Endothelial cell of umbilical vein (primary cell): ENCODE measurements around the gene BABAM2. TPM values are rescaled to one million over a fixed set of nuclear protein-coding genes. Genes with fewer than 3 reads are reported as not detected.
"Not testable (repeated sequence)": the region's sequence is repeated elsewhere in the genome, so short reads cannot be mapped to it uniquely, and the experiment has no call there.

ENCODE experiments used
- BruUV-seq: library from RNA; stranded (reverse); fragments of 400-500 nt; replicated peaks from 2 replicates; lab custom pipeline; 2021; lab: Mats Ljungman, UMichigan
- CTCF ChIA-PET: fragments of 300-600, 350-600 bp; sonication (Branson Sonifier 250); formaldehyde crosslinking; loops from one replicate; lab custom pipeline; 2021; ENCODE audit warnings: antibody characterized with exemption, inconsistent platforms; lab: Charles Lee
- POLR2A ChIA-PET: fragments of 300-600, 350-600 bp; sonication (Branson Sonifier 250); formaldehyde crosslinking; loops from one replicate; lab custom pipeline; 2021; ENCODE audit warnings: antibody characterized with exemption, inconsistent platforms; lab: Charles Lee
- DNase-seq: peaks from one replicate; pipeline ENCODE4 v3.0.0-alpha.2; 2011; ENCODE audit warnings: low read depth, low spot score
- FAIRE-seq: peaks from 2 replicates; lab custom pipeline; 2011; peaks lifted over from hg19 to GRCh38; lab: Jason Lieb, UNC
- H2AFZ ChIP-seq: 2 replicates; pipeline ENCODE4 v1.6.0; 2012; ENCODE audit warnings: low read depth, low read length, control low read depth, inconsistent platforms
- H3K27ac ChIP-seq: 2 replicates; pipeline ENCODE4 v1.5.1; 2011; ENCODE audit warnings: low read depth, mild to moderate bottlenecking, control low read depth, low read length, moderate library complexity; ENCODE audit not compliant: insufficient read depth
- H3K27me3 ChIP-seq, 2 experiments: 2 replicates each; pipeline versions ENCODE4 v1.6.0 to v1.6.1; 2011; ENCODE audit warnings: low read length in 2 of 2, mixed read lengths in 1 of 2; ENCODE audit not compliant: control insufficient read depth in 2 of 2, insufficient read depth in 2 of 2
- H3K36me3 ChIP-seq, 2 experiments: 2 replicates in 1 of 2; 3 replicates in 1 of 2; pipeline ENCODE4 v1.5.1; 2011; ENCODE audit warnings: low read length in 2 of 2, mild to moderate bottlenecking in 1 of 2, moderate library complexity in 1 of 2; ENCODE audit not compliant: control insufficient read depth in 2 of 2, insufficient read depth in 2 of 2; ENCODE audit errors: extremely low read depth in 1 of 2
- H3K4me1 ChIP-seq: 3 replicates; pipeline ENCODE4 v1.5.1; 2011; ENCODE audit warnings: mild to moderate bottlenecking, low read length; ENCODE audit not compliant: control insufficient read depth, insufficient read depth; ENCODE audit errors: extremely low read depth
- H3K4me2 ChIP-seq: 2 replicates; pipeline ENCODE4 v1.6.1; 2011; ENCODE audit warnings: low read length, control low read depth, mixed read lengths; ENCODE audit not compliant: insufficient read depth
- H3K4me3 ChIP-seq, 3 experiments: fragments of 200-600 bp in 1 of 3; sonication (generic), shearing (Covaris generic) in 1 of 3; replicated peaks in 1 of 3; 2 replicates each; pipeline ENCODE4 v1.5.1; 2011 to 2016; ENCODE audit warnings: control low read depth in 3 of 3, low read length in 3 of 3, mild to moderate bottlenecking in 2 of 3, inconsistent platforms in 1 of 3, low read depth in 1 of 3, moderate library complexity in 1 of 3; ENCODE audit not compliant: insufficient read depth in 1 of 3
- H3K79me2 ChIP-seq: 2 replicates; pipeline ENCODE4 v1.6.0; 2012; ENCODE audit warnings: low read length, inconsistent platforms; ENCODE audit not compliant: control insufficient read depth, insufficient read depth
- H3K9ac ChIP-seq: replicated peaks from 2 replicates; pipeline ENCODE3; 2011; ENCODE audit warnings: low read length, control low read depth; ENCODE audit not compliant: insufficient read depth; ENCODE audit errors: extremely low read depth
- H3K9me1 ChIP-seq: replicated peaks from 3 replicates; pipeline ENCODE4 v1.6.0; 2011; ENCODE audit warnings: mild to moderate bottlenecking, low read length; ENCODE audit not compliant: control insufficient read depth, insufficient read depth; ENCODE audit errors: extremely low read depth
- H3K9me3 ChIP-seq: replicated peaks from 2 replicates; pipeline ENCODE4 v1.5.1; 2012; ENCODE audit warnings: low read length, inconsistent platforms; ENCODE audit not compliant: control insufficient read depth, insufficient read depth
- H4K20me1 ChIP-seq: replicated peaks from 2 replicates; pipeline ENCODE3; 2011; ENCODE audit warnings: mild to moderate bottlenecking, low read length; ENCODE audit not compliant: control insufficient read depth, insufficient read depth; ENCODE audit errors: extremely low read depth
- FOS ChIP-seq: IDR thresholded peaks from 2 replicates; pipeline ENCODE4 v1.6.1; 2011; ENCODE audit warnings: mild to moderate bottlenecking, low read length, moderate library complexity, borderline replicate concordance; ENCODE audit not compliant: insufficient read depth
- GATA2 ChIP-seq: IDR thresholded peaks from 2 replicates; pipeline ENCODE4 v1.7.0; 2011; ENCODE audit warnings: low read depth, mild to moderate bottlenecking, moderate library complexity, mixed read lengths, low read length; ENCODE audit not compliant: insufficient read length, insufficient read depth
- JUN ChIP-seq: IDR thresholded peaks from 2 replicates; pipeline ENCODE4 v1.6.1; 2011; ENCODE audit warnings: borderline replicate concordance, low read depth; ENCODE audit not compliant: insufficient read length, insufficient read depth
- MAX ChIP-seq: IDR thresholded peaks from 2 replicates; pipeline ENCODE4 v1.6.1; 2011; ENCODE audit not compliant: insufficient read depth, insufficient read length
- POLR2AphosphoS5 ChIP-seq: IDR thresholded peaks from 2 replicates; pipeline ENCODE4 v1.6.1; 2012; ENCODE audit warnings: low read depth, mild to moderate bottlenecking, control low read depth, low read length, moderate library complexity; ENCODE audit not compliant: insufficient read depth
- dilution Hi-C: fragments of 300-500 bp; cut with MboI; formaldehyde crosslinking; loops from one replicate; pipeline ENCODE4 v1.15.0; 2019; ENCODE audit warnings: low sequenced_read_pairs; ENCODE audit not compliant: extremely low pct_ligation_motif_present
- intact Hi-C: fragments of 100-400 bp; cut with micrococcal nuclease; formaldehyde crosslinking; loops from one replicate; pipeline ENCODE4 v1.10.0; 2022
- polyA plus RNA-seq, 4 experiments: library from polyadenylated mRNA; depleted of rRNA in 3 of 4; stranded (reverse) in 3 of 4; unstranded in 1 of 4; fragments of >200 nt; gene quantifications; 2 replicates each; pipeline versions ENCODE4 v1.2.1 to v1.2.3, GENCODE V29; 2011 to 2012; ENCODE audit warnings: missing spikeins in 1 of 4
- total RNA-seq: library from RNA; stranded (reverse); gene quantifications from 2 replicates; pipeline ENCODE4 v1.2.3, GENCODE V29; 2021

Gene BABAM2
- total and polyA plus RNA-seq, 2 donors (not counting 3 experiments of a cell fraction or from before 2014, with no cell fraction given): 19.9 to 27.6 TPM

GRCh38 chr2:28334527-28334894, 444.0 kb downstream of the BABAM2 start:
- ChIA-PET POLR2A (no interaction called here), CTCF (no interaction called here)
- peaks cover 9% of the 10 kb centered on the region for H3K4me1 ChIP-seq
- no TSS peak for BruUV-seq
- dilution Hi-C loops: no loop called here
- H3K9ac ChIP-seq: no peak overlapping the region
- no peak for DNase-seq
- FAIRE-seq: no peak
- no peak overlapping the region for H3K27ac ChIP-seq
- no peaks in the 10 kb centered on the region for H3K9me1 ChIP-seq
- no peaks in the 10 kb centered on the region for H3K79me2 ChIP-seq
- H4K20me1 ChIP-seq: no peaks in the 10 kb centered on the region
- TF ChIP-seq JUN (no peak), FOS (no peak), POLR2AphosphoS5 (no peak), GATA2 (no peak), MAX (no peak)
- no peak overlapping the region for H3K4me3 ChIP-seq
- intact Hi-C loops: no loop called here
- no peak overlapping the region for H2AFZ ChIP-seq
- H3K27me3 ChIP-seq: no peaks in the 10 kb centered on the region
- no peaks in the 10 kb centered on the region for H3K36me3 ChIP-seq
- no peaks in the 10 kb centered on the region for H3K9me3 ChIP-seq
- H3K4me2 ChIP-seq: no peak overlapping the region

GRCh38 chr2:28335265-28335664, 444.7 kb downstream of the BABAM2 start:
- BruUV-seq, H3K4me3 ChIP-seq, H3K4me1 ChIP-seq, intact Hi-C loops, H4K20me1 ChIP-seq, CTCF ChIA-PET, DNase-seq, FAIRE-seq, H3K27ac ChIP-seq, H3K9me3 ChIP-seq, H3K79me2 ChIP-seq, H3K9me1 ChIP-seq, H3K9ac ChIP-seq, H3K36me3 ChIP-seq, dilution Hi-C loops, H3K27me3 ChIP-seq, H3K4me2 ChIP-seq, POLR2A ChIA-PET, H2AFZ ChIP-seq: not testable (repeated sequence)
